Fibroblast of lung (primary cell): Measurements from ENCODE around the gene P2RY11. TPM values are rescaled to one million over a fixed set of nuclear protein-coding genes. Genes with fewer than 3 reads are reported as not detected.

ENCODE experiments used
- DNase-seq, 2 donors: peaks; one replicate each; pipeline versions ENCODE4 v3.0.0 to v3.0.0-alpha.2; 2010; ENCODE audit warnings: low read depth in 2 of 2
- H2AFZ ChIP-seq: 2 replicates; pipeline ENCODE4 v1.5.1; 2012; ENCODE audit warnings: low read length, control low read depth, inconsistent platforms
- H3K27ac ChIP-seq: 2 replicates; pipeline ENCODE4 v1.5.1; 2011; ENCODE audit warnings: low read length, control low read depth; ENCODE audit not compliant: insufficient read depth
- H3K27me3 ChIP-seq: 2 replicates; pipeline ENCODE4 v1.5.1; 2011; ENCODE audit warnings: mild to moderate bottlenecking, low read length; ENCODE audit not compliant: control insufficient read depth, insufficient read depth
- H3K36me3 ChIP-seq: 2 replicates; pipeline ENCODE4 v1.5.1; 2011; ENCODE audit warnings: low read length; ENCODE audit not compliant: control insufficient read depth, insufficient read depth
- H3K4me1 ChIP-seq: 2 replicates; pipeline ENCODE4 v1.5.1; 2011; ENCODE audit warnings: low read length; ENCODE audit not compliant: control insufficient read depth, insufficient read depth; ENCODE audit errors: extremely low read depth
- H3K4me2 ChIP-seq: 2 replicates; pipeline ENCODE4 v1.5.1; 2011; ENCODE audit warnings: low read length, control low read depth; ENCODE audit not compliant: insufficient read depth; ENCODE audit errors: extremely low read depth
- H3K4me3 ChIP-seq, 4 experiments: fragments of 200-600 bp in 1 of 4; sonication (generic) in 1 of 4; replicated peaks in 1 of 4; 2 replicates each; pipeline ENCODE4 v1.5.1; 2011 to 2016; ENCODE audit warnings: low read length in 4 of 4, low read depth in 3 of 4, mild to moderate bottlenecking in 3 of 4, control low read depth in 2 of 4, inconsistent platforms in 1 of 4, mixed read lengths in 1 of 4; ENCODE audit not compliant: insufficient read depth in 1 of 4; ENCODE audit errors: control extremely low read depth in 1 of 4
- H3K79me2 ChIP-seq: 2 replicates; pipeline ENCODE4 v1.5.1; 2012; ENCODE audit warnings: mild to moderate bottlenecking, low read length, inconsistent platforms; ENCODE audit not compliant: control insufficient read depth, insufficient read depth
- H3K9ac ChIP-seq: 2 replicates; pipeline ENCODE4 v1.5.1; 2011; ENCODE audit warnings: mild to moderate bottlenecking, low read length, control low read depth; ENCODE audit not compliant: insufficient read depth
- H3K9me3 ChIP-seq: 2 replicates; pipeline ENCODE4 v1.5.1; 2012; ENCODE audit warnings: low read depth, low read length; ENCODE audit not compliant: control insufficient read depth, insufficient read depth
- H4K20me1 ChIP-seq: 2 replicates; pipeline ENCODE4 v1.5.1; 2011; ENCODE audit warnings: low read length; ENCODE audit not compliant: control insufficient read depth, insufficient read depth; ENCODE audit errors: extremely low read depth
- EZH2 ChIP-seq: IDR thresholded peaks from 2 replicates; pipeline ENCODE4 v1.5.1; 2012; ENCODE audit warnings: low read length, control low read depth, mild to moderate bottlenecking; ENCODE audit errors: missing control alignments
- polyA plus RNA-seq, 2 donors: library from polyadenylated mRNA; depleted of rRNA in 1 of 2; stranded (reverse) in 1 of 2; unstranded in 1 of 2; fragments of >200 nt; gene quantifications; 2 replicates each; pipeline ENCODE4 v1.2.1, GENCODE V29; 2011 to 2012; ENCODE audit warnings: missing spikeins in 1 of 2
- total RNA-seq: library from RNA; depleted of rRNA; stranded (reverse); fragments of >200 nt; gene quantifications from 2 replicates; pipeline ENCODE4 v1.2.1, GENCODE V29; 2014
- TF ChIP-seq, protein P1 (sequence below), 2 donors: IDR thresholded peaks in 1 of 2; conservative IDR thresholded peaks in 1 of 2; 1 replicate in 1 of 2; 2 replicates in 1 of 2; pipeline ENCODE4 v1.5.1; 2011 to 2012; ENCODE audit warnings: low read length in 2 of 2, control low read depth in 1 of 2, inconsistent platforms in 1 of 2, low read depth in 1 of 2, mild to moderate bottlenecking in 1 of 2

Gene P2RY11
- total and polyA plus RNA-seq, 2 donors (not counting 1 experiment from before 2014, with no cell fraction given), result 0.68 to 3.3 TPM

DNA sequence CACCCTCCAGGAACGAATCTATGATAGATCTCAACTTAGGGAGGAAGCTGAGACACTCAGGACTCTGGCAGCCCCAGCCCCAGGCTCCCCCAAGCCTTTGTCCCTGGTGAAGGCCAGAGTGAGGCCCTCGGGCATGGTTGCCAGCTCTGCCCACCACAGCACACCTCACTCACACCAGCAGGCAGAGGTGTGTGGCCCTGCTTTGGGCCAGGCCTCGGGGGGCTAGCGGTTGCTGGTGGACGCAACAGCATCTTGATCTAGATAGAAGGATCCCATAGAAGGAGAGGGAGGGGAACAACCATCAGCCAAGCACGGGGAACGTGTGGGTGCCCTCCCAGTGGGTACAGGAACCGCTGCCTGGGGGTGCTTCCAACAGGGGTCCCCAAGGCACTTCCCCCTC lies 46.6 kb downstream of the P2RY11 start:
- no peaks in the 10 kb centered on the region for H3K9me3 ChIP-seq
- no peaks in the 10 kb centered on the region for H3K27me3 ChIP-seq
- H3K4me3 ChIP-seq, result no peak overlapping the region
- H2AFZ ChIP-seq, result no peak overlapping the region
- no peak overlapping the region for H3K9ac ChIP-seq
- no peak for DNase-seq
- no peaks in the 10 kb centered on the region for H4K20me1 ChIP-seq
- no peak overlapping the region for H3K27ac ChIP-seq
- peaks cover 45% of the 10 kb centered on the region for H3K36me3 ChIP-seq
- H3K4me2 ChIP-seq, result no peak overlapping the region
- TF ChIP-seq, protein P1, sequence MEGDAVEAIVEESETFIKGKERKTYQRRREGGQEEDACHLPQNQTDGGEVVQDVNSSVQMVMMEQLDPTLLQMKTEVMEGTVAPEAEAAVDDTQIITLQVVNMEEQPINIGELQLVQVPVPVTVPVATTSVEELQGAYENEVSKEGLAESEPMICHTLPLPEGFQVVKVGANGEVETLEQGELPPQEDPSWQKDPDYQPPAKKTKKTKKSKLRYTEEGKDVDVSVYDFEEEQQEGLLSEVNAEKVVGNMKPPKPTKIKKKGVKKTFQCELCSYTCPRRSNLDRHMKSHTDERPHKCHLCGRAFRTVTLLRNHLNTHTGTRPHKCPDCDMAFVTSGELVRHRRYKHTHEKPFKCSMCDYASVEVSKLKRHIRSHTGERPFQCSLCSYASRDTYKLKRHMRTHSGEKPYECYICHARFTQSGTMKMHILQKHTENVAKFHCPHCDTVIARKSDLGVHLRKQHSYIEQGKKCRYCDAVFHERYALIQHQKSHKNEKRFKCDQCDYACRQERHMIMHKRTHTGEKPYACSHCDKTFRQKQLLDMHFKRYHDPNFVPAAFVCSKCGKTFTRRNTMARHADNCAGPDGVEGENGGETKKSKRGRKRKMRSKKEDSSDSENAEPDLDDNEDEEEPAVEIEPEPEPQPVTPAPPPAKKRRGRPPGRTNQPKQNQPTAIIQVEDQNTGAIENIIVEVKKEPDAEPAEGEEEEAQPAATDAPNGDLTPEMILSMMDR (conservative IDR thresholded peaks at IDR 0.05 in 1 of 2, IDR thresholded peaks at IDR 0.05 in 1 of 2; ENCODE audit: low read depth in 1 of 2, low read length in 2 of 2), result no peak
- no peaks in the 10 kb centered on the region for H3K79me2 ChIP-seq
- no peaks in the 10 kb centered on the region for H3K4me1 ChIP-seq

DNA sequence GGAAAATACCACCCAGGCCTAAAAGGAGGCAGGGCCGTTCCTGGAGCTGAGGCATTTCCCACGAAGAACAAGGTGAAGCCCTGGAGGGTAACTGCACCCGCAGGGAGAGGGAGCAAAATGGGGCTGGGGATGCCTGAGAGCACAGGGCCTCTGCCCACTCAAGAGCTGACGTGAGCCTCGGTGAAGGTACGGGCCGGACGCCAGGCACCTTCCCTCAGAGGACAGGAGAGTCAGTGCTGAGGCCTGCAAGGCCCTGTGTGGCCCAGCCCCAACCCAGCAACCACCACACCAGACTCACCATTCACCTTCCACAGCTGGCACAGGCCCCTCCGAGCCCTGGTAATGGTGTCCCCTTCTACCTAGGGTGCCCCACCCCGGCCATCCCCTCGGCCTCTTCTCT lies 47.0 kb downstream of the P2RY11 start:
- Histone ChIP-seq H3K79me2 (no peaks in the 10 kb centered on the region), H3K36me3 (peaks cover 45% of the 10 kb centered on the region), H3K9ac (no peak overlapping the region), H3K4me1 (no peaks in the 10 kb centered on the region), H3K27me3 (no peaks in the 10 kb centered on the region), H3K4me2 (no peak overlapping the region), H3K4me3 (no peak overlapping the region), H4K20me1 (no peaks in the 10 kb centered on the region), H3K9me3 (no peaks in the 10 kb centered on the region), H3K27ac (no peak overlapping the region), H2AFZ (no peak overlapping the region)
- TF ChIP-seq, protein P1 (conservative IDR thresholded peaks at IDR 0.05 in 1 of 2, IDR thresholded peaks at IDR 0.05 in 1 of 2; ENCODE audit: low read depth in 1 of 2, low read length in 2 of 2), result no peak
- no peak for TF ChIP-seq EZH2
- DNase-seq, result no peak

DNA sequence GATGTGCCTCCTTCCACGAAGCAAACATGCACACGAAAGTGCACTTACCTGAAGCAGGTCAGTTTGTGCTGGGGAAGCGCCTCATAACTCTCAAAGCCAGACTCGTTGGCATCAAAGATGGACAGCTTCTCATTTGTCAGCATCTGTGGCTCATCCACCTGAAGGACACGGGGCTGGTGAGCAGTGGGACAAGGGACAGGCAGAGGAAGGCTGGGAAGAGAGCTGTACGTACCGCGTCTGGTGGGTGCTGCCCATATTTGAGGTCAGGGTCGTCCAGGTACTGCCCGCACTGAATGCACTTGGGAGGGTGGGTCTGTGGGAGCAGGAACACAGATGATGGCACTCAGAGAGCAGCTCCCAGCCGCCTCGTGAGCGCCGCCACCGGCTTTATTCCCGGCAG lies 48.1 kb downstream of the P2RY11 start:
- Histone ChIP-seq H3K36me3 (peaks cover 39% of the 10 kb centered on the region), H3K27ac (no peak overlapping the region), H3K79me2 (no peaks in the 10 kb centered on the region), H3K4me1 (no peaks in the 10 kb centered on the region), H3K27me3 (no peaks in the 10 kb centered on the region), H3K9ac (no peak overlapping the region), H3K4me2 (no peak overlapping the region), H2AFZ (no peak overlapping the region), H3K9me3 (no peaks in the 10 kb centered on the region), H4K20me1 (no peaks in the 10 kb centered on the region), H3K4me3 (no peak overlapping the region)
- no peak for DNase-seq
- no peak for TF ChIP-seq EZH2
- TF ChIP-seq, protein P1 (conservative IDR thresholded peaks at IDR 0.05 in 1 of 2, IDR thresholded peaks at IDR 0.05 in 1 of 2; ENCODE audit: low read depth in 1 of 2, low read length in 2 of 2), result no peak
